VCaP (cell line): ENCODE data around the gene MYB.

ENCODE experiments used
- H3K27ac ChIP-seq: fragments of 450-650 bp; 2 replicates; pipeline ENCODE4 v1.5.1; 2017
- CTCF ChIP-seq: fragments of 450-650 bp; conservative IDR thresholded peaks from 2 replicates; pipeline ENCODE4 v1.5.1; 2017; ENCODE audit warnings: mild to moderate bottlenecking, moderate library complexity

The MYB gene

GRCh38 chr6:135226537-135226936 is 45.4 kb downstream of the MYB start:
- H3K27ac ChIP-seq: no peak overlapping the region
- TF ChIP-seq CTCF: no peak

- H3K27ac ChIP-seq: no peak overlapping the region
- no peak for TF ChIP-seq CTCF
Measured at GRCh38 chr6:135227349-135227748, 46.2 kb downstream of the MYB start.

GRCh38 chr6:135227758-135228157 is 46.6 kb downstream of the MYB start:
- no peak for TF ChIP-seq CTCF
- no peak overlapping the region for H3K27ac ChIP-seq

GRCh38 chr6:135228486-135228885 is 47.4 kb downstream of the MYB start:
- no peak for TF ChIP-seq CTCF
- no peak overlapping the region for H3K27ac ChIP-seq

- H3K27ac ChIP-seq: no peak overlapping the region
- TF ChIP-seq CTCF: no peak
Measured at GRCh38 chr6:135229996-135230395, 48.9 kb downstream of the MYB start.

- no peak overlapping the region for H3K27ac ChIP-seq
- no peak for TF ChIP-seq CTCF
Measured at GRCh38 chr6:135230711-135231468, 49.8 kb downstream of the MYB start.

- no peak overlapping the region for H3K27ac ChIP-seq
- TF ChIP-seq CTCF: no peak
Measured at GRCh38 chr6:135231469-135231844, 50.3 kb downstream of the MYB start.
